GM12865 (cell line): ENCODE data around the gene KL.

Source experiments
- DNase-seq: peaks from one replicate; pipeline ENCODE4 v3.0.0; 2010; ENCODE audit warnings: low read depth
- H3K4me3 ChIP-seq: 2 replicates; pipeline ENCODE4 v1.5.1; 2011; ENCODE audit warnings: mild to moderate bottlenecking, low read depth, low read length, control low read depth
- TF ChIP-seq, protein P1 (sequence below): IDR thresholded peaks from 2 replicates; pipeline ENCODE4 v1.5.1; 2011; ENCODE audit warnings: low read length, control low read depth, low read depth, inconsistent platforms; ENCODE audit not compliant: insufficient read depth; ENCODE audit errors: missing control alignments

KL gene

GRCh38 chr13:33100886-33101285 is 84.7 kb downstream of the KL start:
- TF ChIP-seq, protein P1, sequence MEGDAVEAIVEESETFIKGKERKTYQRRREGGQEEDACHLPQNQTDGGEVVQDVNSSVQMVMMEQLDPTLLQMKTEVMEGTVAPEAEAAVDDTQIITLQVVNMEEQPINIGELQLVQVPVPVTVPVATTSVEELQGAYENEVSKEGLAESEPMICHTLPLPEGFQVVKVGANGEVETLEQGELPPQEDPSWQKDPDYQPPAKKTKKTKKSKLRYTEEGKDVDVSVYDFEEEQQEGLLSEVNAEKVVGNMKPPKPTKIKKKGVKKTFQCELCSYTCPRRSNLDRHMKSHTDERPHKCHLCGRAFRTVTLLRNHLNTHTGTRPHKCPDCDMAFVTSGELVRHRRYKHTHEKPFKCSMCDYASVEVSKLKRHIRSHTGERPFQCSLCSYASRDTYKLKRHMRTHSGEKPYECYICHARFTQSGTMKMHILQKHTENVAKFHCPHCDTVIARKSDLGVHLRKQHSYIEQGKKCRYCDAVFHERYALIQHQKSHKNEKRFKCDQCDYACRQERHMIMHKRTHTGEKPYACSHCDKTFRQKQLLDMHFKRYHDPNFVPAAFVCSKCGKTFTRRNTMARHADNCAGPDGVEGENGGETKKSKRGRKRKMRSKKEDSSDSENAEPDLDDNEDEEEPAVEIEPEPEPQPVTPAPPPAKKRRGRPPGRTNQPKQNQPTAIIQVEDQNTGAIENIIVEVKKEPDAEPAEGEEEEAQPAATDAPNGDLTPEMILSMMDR: no peak
- H3K4me3 ChIP-seq: no peak overlapping the region
- no peak for DNase-seq

DNA sequence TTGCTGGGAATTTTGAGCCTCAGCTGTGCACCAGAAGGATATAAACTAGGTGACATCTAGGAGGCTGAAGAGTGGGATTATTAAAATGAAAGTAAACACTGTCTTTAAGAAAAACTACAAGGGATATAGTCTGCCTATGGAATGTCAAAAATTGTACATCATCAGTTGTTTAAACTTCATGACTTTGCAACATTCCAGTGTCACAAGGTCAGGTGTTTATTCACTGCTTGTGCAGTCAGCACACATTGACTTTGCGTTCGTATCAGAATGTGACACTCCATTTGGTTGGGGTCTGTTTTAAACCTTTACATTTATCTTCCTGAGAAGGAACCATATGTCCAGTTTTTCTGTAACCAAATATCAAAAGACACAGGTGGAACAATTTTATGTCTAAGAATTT is 85.6 kb downstream of the KL start:
- TF ChIP-seq, protein P1: no peak
- no peak for DNase-seq
- no peak overlapping the region for H3K4me3 ChIP-seq

DNA sequence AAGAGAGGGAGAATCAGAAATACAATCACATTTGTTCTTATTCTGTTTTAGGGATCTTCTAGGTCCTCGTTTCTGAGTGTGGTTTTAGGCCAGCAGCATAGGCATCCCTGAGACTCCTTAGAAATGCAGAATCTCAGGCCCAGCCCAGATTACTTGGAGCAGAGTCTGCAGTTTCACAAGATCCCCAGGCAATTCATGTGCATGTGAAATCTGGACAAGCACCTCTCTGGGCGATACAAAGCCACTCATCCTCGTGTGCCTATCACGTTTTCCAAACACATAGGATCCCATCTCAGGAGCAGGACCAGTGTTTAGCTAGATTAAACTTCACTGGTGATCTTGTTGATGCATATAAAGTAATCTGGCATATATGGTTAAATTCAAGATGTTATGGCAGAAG is 87.2 kb downstream of the KL start:
- TF ChIP-seq, protein P1: no peak
- no peak overlapping the region for H3K4me3 ChIP-seq

GRCh38 chr13:33105387-33106005 is 89.3 kb downstream of the KL start:
- TF ChIP-seq, protein P1: no peak
- no peak for DNase-seq
- H3K4me3 ChIP-seq: no peak overlapping the region

More for the DNA sequence above, 87.2 kb downstream of the KL start:
- DNase-seq: no peak

DNA sequence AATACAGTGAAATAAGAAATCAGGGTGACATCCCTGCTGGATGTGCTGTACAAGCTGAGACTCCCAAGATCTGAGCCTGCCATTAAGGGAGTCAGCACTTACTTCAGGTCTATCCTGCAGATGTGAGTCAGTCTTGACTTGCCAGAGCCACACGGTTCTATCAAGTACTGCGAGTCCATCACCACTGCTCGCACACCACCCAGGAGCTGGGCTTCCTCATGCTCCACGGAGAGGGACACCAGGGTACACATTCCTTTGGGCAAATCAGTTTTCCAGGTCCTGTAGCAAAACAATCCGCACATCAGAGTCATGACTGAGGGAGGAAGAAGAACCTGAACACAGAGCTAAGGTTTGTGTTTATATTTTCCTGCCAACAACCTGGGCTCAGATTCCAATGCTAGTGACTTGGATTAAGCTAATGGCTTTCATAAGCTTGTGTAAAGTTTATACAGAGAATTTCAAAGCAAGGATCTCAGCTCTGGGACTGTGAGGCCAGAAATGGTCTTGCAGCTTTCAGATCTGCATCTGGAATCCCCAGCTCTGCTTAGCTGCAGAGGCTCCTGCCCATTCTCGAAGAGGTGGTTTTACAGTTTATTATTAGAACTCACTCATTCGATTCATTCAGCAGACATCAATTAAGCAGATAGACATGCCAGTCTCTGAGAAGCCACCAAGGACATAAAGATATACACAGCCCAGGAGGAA is 90.6 kb downstream of the KL start:
- peak; percentile 77 for DNase-seq
- TF ChIP-seq, protein P1: no peak
- peak overlapping the region; percentile 44 for H3K4me3 ChIP-seq

DNA sequence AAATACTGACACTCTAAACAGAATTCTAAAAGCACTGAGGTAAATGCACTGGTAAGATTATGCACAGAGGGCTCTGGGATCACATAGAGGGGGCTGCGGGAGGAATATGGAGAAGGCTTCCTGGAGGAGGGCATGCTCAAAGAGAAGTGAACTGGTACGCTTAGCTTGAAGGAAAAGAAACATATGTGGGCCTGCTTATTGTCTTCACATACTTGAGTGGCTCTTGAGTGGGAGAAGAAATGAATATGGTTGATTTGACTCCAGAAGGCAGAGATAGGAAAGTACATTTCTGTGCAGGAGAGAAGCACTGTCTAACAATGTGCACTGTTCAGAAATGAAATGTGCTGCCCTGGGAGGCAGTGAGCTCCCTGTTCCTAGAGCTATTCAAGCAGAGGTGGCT is 91.1 kb downstream of the KL start:
- TF ChIP-seq, protein P1: no peak
- peak overlapping the region; percentile 44 for H3K4me3 ChIP-seq
- no peak for DNase-seq
